ENCODE measurements around the gene EDIL3. TPM values are rescaled to one million over a fixed set of nuclear protein-coding genes. Genes with fewer than 3 reads are reported as not detected.

EDIL3 gene
- total and polyA plus RNA-seq, 2 of the 8 experiments (the other 6 are each of a cell fraction or from before 2014, with no cell fraction given) = 14.7 to 47.2 TPM

DNA sequence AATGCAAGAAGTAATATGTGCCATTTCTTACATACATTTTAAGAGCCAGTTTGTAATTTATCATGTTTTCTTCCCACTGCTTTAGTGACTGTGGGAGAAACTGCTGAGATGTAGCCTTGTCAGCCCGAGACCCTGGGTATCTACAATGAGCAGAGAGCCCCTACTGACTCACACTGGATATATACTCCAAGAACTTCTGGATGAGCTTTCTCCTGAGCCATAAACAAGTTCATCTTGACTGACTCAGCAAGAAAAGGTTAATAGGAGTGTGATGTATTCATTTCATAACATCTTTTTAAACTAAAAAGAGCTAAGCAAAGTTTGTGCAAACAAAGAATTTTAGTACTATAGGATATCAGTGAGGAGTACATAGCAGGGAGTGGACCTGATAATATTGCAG is 182.5 kb downstream of the EDIL3 start:
- ChIA-PET CTCF (ENCODE audit: partially characterized antibody) (no interaction called here), POLR2A (ENCODE audit: partially characterized antibody) (no interaction called here)
- Histone ChIP-seq H3K9me3 (ENCODE audit: insufficient read depth in 2 of 2, low read depth in 1 of 2, low read length in 1 of 2) (no peaks in the 10 kb centered on the region), H2AFZ (ENCODE audit: low read length) (no peak overlapping the region), H3K79me2 (ENCODE audit: control insufficient read depth in 1 of 2, insufficient read depth in 2 of 2, low read length in 2 of 2) (no peaks in the 10 kb centered on the region), H2BK120ac (replicated peaks; ENCODE audit: low read depth, low read length) (no peak overlapping the region), H3K56ac (replicated peaks; ENCODE audit: insufficient read length, low read depth, low read length) (no peak overlapping the region), H4K20me1 (replicated peaks in 1 of 2; ENCODE audit: control insufficient read depth in 1 of 2, insufficient read depth in 2 of 2, low read length in 2 of 2) (no peaks in the 10 kb centered on the region), H3K4me1 (replicated peaks in 1 of 4; ENCODE audit: control insufficient read depth in 3 of 4, insufficient read depth in 4 of 4, low read length in 3 of 4) (no peaks in the 10 kb centered on the region), H4K91ac (replicated peaks; ENCODE audit: insufficient read length, low read length) (no peak overlapping the region), H3K23me2 (ENCODE audit: low read depth, low read length) (no peaks in the 10 kb centered on the region), H2BK5ac (ENCODE audit: low read depth, low read length) (no peak overlapping the region), H2AK5ac (ENCODE audit: low read depth, low read length) (no peak overlapping the region), H4K5ac (ENCODE audit: insufficient read length, low read depth, low read length) (no peak overlapping the region), H2BK12ac (ENCODE audit: low read depth, low read length) (no peak overlapping the region), H3K4ac (replicated peaks; ENCODE audit: insufficient read length, low read depth, low read length) (no peak overlapping the region), H3K27me3 (replicated peaks in 1 of 4; ENCODE audit: control insufficient read depth in 3 of 4, extremely low read depth in 1 of 4, insufficient read depth in 3 of 4, low read length in 3 of 4) (no peaks in the 10 kb centered on the region), H3K23ac (ENCODE audit: insufficient read length) (no peak overlapping the region), H3K27ac (ENCODE audit: low read depth, low read length) (no peak overlapping the region), H2BK15ac (ENCODE audit: low read length) (no peak overlapping the region), H4K8ac (ENCODE audit: extremely low read depth, insufficient read depth, low read length) (no peak overlapping the region), H3K4me2 (ENCODE audit: insufficient read depth in 1 of 2, low read depth in 2 of 2, low read length in 2 of 2) (no peak overlapping the region), H3K14ac (ENCODE audit: insufficient read length) (no peak overlapping the region), H3K4me3 (ENCODE audit: extremely low read depth in 1 of 4, insufficient read depth in 2 of 4, low read depth in 3 of 4, low read length in 4 of 4) (no peak overlapping the region), H3K18ac (ENCODE audit: extremely low read depth, low read length) (no peak overlapping the region), H3K36me3 (ENCODE audit: control insufficient read depth in 2 of 4, insufficient read depth in 4 of 4, low read length in 3 of 4) (no peaks in the 10 kb centered on the region), H3K9ac (replicated peaks in 1 of 4; ENCODE audit: extremely low read depth in 1 of 4, low read depth in 3 of 4, low read length in 3 of 4) (no peak overlapping the region), H3K79me1 (ENCODE audit: low read depth, low read length) (no peaks in the 10 kb centered on the region), H2BK20ac (ENCODE audit: low read length) (no peak overlapping the region)
- FAIRE-seq (no peak), DNase-seq (ENCODE audit: low read depth in 1 of 2, low spot score in 2 of 2) (no peak)
- WGBS, 2 experiments (ENCODE audit: extremely low coverage in 1 of 2, insufficient coverage in 1 of 2, insufficient read length in 1 of 2, insufficient replicate concordance in 2 of 2, low coverage in 1 of 2, low lambda C conversion rate in 2 of 2, missing lambda C conversion rate in 1 of 2) = 88% methylated on average over 1 of the region's 1 CpG; no CpG with 5 or more reads in 1 of the 2 experiments
- no peak for TF ChIP-seq SIN3A (conservative IDR thresholded peaks at IDR 0.05 in 1 of 2, IDR thresholded peaks at IDR 0.05 in 1 of 2; ENCODE audit: low read depth in 1 of 2, low read length in 2 of 2)
- TF ChIP-seq SUZ12 (IDR thresholded peaks at IDR 0.05; ENCODE audit: low read length) = no peak
- no peak for TF ChIP-seq SP2 (IDR thresholded peaks at IDR 0.05; ENCODE audit: low read length)
- TF ChIP-seq CEBPB (IDR thresholded peaks at IDR 0.05; ENCODE audit: low read depth, low read length) = no peak
- no peak for TF ChIP-seq EP300 (IDR thresholded peaks at IDR 0.05; ENCODE audit: borderline replicate concordance in 1 of 2, low read depth in 2 of 2, low read length in 2 of 2)
- no peak for TF ChIP-seq POLR2AphosphoS5 (IDR thresholded peaks at IDR 0.05; ENCODE audit: low read depth, low read length)
- TF ChIP-seq RBBP5 (IDR thresholded peaks at IDR 0.05; ENCODE audit: borderline replicate concordance, low read depth, low read length) = no peak
- no peak for TF ChIP-seq POU5F1 (IDR thresholded peaks at IDR 0.05; ENCODE audit: low read depth, low read length)
- TF ChIP-seq HDAC6 (IDR thresholded peaks at IDR 0.05; ENCODE audit: low read depth, low read length) = no peak
- TF ChIP-seq TCF12 (IDR thresholded peaks at IDR 0.05; ENCODE audit: low read depth, low read length) = no peak
- no peak for TF ChIP-seq SP4 (IDR thresholded peaks at IDR 0.05; ENCODE audit: low read length)
- no peak for TF ChIP-seq GABPA (IDR thresholded peaks at IDR 0.05; ENCODE audit: borderline replicate concordance, insufficient read depth, low read length)
- TF ChIP-seq JUN (IDR thresholded peaks at IDR 0.05; ENCODE audit: low read depth, low read length) = no peak
- TF ChIP-seq TEAD4 (IDR thresholded peaks at IDR 0.05; ENCODE audit: low read depth, low read length) = no peak
- TF ChIP-seq, protein P1, sequence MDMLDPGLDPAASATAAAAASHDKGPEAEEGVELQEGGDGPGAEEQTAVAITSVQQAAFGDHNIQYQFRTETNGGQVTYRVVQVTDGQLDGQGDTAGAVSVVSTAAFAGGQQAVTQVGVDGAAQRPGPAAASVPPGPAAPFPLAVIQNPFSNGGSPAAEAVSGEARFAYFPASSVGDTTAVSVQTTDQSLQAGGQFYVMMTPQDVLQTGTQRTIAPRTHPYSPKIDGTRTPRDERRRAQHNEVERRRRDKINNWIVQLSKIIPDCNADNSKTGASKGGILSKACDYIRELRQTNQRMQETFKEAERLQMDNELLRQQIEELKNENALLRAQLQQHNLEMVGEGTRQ (IDR thresholded peaks at IDR 0.05; ENCODE audit: low read length) = no peak

Measured in H1 (cell line).